Measurements from ENCODE around the gene PROM1. TPM values are rescaled to one million over a fixed set of nuclear protein-coding genes. Genes with fewer than 3 reads are reported as not detected.
A peak's percentile ranks its signal among the peaks of the same experiment; 100 is the strongest.

Gene PROM1
- total RNA-seq, 6 experiments from 2014 or later = 0.86 to 2.2 (median 1.3) TPM

DNA sequence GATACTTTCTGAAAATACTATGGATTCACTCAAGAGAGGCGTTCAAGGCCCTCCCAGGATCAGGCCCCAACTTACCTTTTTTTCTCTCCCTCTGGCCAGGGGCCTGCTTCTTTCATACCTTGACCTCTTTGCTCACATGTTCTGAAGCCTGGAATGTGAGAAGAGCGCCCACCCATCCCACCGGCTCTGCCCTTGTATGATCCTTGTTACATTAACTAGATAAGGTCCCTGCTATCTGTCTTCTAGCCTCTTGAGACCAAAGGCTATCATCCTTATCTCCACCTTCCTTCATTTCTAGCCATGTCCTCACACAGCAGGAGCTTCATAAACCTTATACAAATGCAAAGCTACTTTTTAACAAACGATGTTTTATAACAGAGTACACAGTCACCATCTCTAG is 45.9 kb downstream of the PROM1 start:
- no peaks in the 10 kb centered on the region for H3K9me3 ChIP-seq
- no peak overlapping the region for H3K27ac ChIP-seq
- TF ChIP-seq CTCF (IDR thresholded peaks at IDR 0.05) = no peak
- TF ChIP-seq POLR2A (IDR thresholded peaks at IDR 0.05) = no peak
- H3K4me3 ChIP-seq = no peak overlapping the region
- H3K36me3 ChIP-seq = no peaks in the 10 kb centered on the region
- 86% methylated on average over 4 of the region's 4 CpGs for WGBS (ENCODE audit: insufficient coverage, low coverage, low lambda C conversion rate, missing lambda C conversion rate)
- no peak for DNase-seq
- no peak for ATAC-seq
- H3K27me3 ChIP-seq = no peaks in the 10 kb centered on the region
- H3K4me1 ChIP-seq = peaks cover 0 to 13% (median 5%) of the 10 kb centered on the region in 4 donors
- intact Hi-C loops (cut with DNase I) = no loop called here

GRCh38 chr4:16035843-16036242 is 48.0 kb downstream of the PROM1 start:
- no peak for DNase-seq
- WGBS (ENCODE audit: insufficient coverage, low coverage, low lambda C conversion rate, missing lambda C conversion rate) = 82% methylated on average over 6 of the region's 6 CpGs
- Histone ChIP-seq H3K4me3 (no peak overlapping the region), H3K27ac (no peak overlapping the region), H3K4me1 (peaks cover 0 to 14% (median 5%) of the 10 kb centered on the region in 4 donors), H3K9me3 (no peaks in the 10 kb centered on the region), H3K27me3 (no peaks in the 10 kb centered on the region), H3K36me3 (no peaks in the 10 kb centered on the region)
- no peak for ATAC-seq
- TF ChIP-seq CTCF (IDR thresholded peaks at IDR 0.05) (no peak), POLR2A (IDR thresholded peaks at IDR 0.05) (no peak)
- intact Hi-C loops (cut with DNase I) = no loop called here

DNA sequence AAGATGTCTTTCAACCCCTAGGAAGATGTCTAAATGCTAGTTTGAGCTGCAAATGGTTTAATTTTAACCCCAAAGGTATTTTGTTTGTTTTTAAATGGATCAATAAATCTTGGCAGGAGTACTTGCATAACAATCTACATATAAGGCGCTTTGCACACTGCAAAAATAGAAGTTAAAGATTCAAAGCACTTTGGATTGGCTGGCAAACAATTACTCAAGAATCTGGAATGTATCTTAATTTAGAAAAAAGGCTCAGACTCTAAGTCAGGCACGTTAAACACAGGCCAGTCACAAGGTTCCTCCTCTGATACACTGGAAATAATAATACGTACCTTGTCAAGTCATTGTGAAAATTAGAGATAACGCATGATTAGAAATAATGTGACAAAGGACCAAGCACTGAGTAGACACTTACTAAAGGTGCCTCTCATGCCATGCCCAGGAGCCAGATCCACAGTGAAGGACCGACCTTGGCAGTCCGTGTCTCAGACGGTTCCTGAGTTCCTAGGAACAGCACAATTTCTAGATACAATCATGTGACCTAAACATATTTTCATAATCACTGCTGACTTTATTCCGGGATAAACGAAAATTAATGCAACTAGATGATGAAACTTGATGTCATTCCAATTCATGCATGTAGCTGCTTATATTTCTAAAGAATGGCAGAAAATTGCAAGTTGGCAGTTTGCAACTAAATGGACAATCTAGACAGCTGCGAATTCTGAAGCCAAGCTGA is 49.6 kb downstream of the PROM1 start:
- Histone ChIP-seq H3K27ac (peak overlapping the region in 1 of 3 donors; percentile 10), H3K27me3 (no peaks in the 10 kb centered on the region), H3K36me3 (no peaks in the 10 kb centered on the region), H3K4me3 (no peak overlapping the region), H3K4me1 (peaks cover 0 to 14% (median 5%) of the 10 kb centered on the region in 4 donors), H3K9me3 (no peaks in the 10 kb centered on the region)
- TF ChIP-seq CTCF (IDR thresholded peaks at IDR 0.05) = no peak
- no peak for TF ChIP-seq POLR2A (IDR thresholded peaks at IDR 0.05)
- intact Hi-C loops (cut with DNase I) = loop anchor here in 1 of 2 donors (5.0 kb wide), 1 partner anchor 233 kb away; no protein-coding TSS in a partner anchor
- no peak for DNase-seq
- peak; percentile 45 to 87 (median 72) for ATAC-seq
- WGBS (ENCODE audit: insufficient coverage, low coverage, low lambda C conversion rate, missing lambda C conversion rate) = 27% methylated on average over 10 of the region's 10 CpGs

- H3K27me3 ChIP-seq = no peaks in the 10 kb centered on the region
- H3K27ac ChIP-seq = no peak overlapping the region
- H3K4me3 ChIP-seq = no peak overlapping the region
- no peaks in the 10 kb centered on the region for H3K36me3 ChIP-seq
- ATAC-seq (peak in 2 of 4 donors; percentile 13 to 26), DNase-seq (no peak)
- H3K9me3 ChIP-seq = no peaks in the 10 kb centered on the region
- WGBS (ENCODE audit: insufficient coverage, low coverage, low lambda C conversion rate, missing lambda C conversion rate) = 64% methylated on average over 7 of the region's 7 CpGs
- intact Hi-C loops (cut with DNase I) = loop anchor here in 1 of 2 donors (5.0 kb wide), 1 partner anchor 235 kb away; no protein-coding TSS in a partner anchor
- peaks cover 0 to 15% (median 8%) of the 10 kb centered on the region in 4 donors for H3K4me1 ChIP-seq
- TF ChIP-seq POLR2A (IDR thresholded peaks at IDR 0.05) (no peak), CTCF (IDR thresholded peaks at IDR 0.05) (no peak)
These were observed 51.4 kb downstream of the PROM1 start for GRCh38 chr4:16032396-16032770.
